Effector CD4-positive, alpha-beta T cell (primary cell): ENCODE data around the gene GLIS1.

Experiments
- DNase-seq: peaks from one replicate; pipeline ENCODE4 v3.0.0-alpha.2; 2020

Gene GLIS1

DNA sequence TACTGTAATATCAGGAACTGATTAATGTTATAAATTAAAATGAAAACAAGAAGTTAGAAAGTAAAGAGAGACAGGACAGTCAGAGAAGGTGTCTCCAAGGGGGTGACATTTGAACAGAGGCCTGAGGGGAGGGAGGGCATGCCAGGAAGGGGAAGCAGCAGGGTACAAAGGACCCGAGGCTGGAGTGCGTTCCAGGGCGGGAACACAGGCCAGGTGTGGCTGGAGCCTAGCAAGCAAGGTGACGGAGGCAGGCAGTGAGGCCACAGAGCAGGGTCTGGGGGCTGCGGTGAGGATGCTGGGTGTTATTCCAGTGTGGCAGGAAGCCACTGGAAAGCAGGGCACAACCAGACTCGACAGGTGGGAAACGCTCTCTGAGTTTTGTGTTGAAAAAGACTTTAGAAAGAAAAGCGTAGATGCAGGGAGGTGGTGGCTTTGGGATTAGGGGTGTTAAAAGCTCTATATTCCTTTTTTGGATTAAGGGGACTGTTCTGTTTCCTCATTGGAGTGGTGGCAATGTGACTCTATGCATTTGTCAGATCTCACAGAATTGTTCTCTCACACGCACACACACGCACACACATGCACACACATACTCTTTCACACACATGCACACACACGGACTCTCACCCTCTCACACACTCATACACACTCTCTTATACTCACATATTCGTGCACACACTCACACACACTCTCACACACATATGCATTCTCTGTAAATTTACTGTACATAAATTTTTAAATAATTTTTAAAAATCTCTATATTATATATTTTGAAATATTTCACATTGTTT, 124.5 kb downstream of the GLIS1 start:
- no peak for DNase-seq

DNA sequence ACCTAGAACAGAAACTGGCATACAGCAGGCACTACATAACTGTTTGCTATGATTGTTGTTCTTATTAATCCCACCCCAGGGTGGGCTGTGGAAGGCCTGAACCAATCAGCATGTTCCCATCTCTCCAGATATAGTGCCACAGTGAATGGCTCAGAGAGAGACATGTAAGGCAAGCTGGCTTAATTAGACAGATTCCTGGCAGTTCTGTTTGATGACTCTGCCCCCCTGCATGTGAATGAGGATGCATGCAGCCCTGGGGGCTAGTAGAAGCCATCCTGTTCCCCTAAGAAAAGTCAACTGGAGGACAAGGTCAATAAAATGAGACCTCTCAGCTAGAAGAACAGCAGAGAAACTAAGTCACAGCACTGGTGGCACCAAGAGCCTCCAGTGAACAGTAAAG, 130.3 kb downstream of the GLIS1 start:
- no peak for DNase-seq

DNA sequence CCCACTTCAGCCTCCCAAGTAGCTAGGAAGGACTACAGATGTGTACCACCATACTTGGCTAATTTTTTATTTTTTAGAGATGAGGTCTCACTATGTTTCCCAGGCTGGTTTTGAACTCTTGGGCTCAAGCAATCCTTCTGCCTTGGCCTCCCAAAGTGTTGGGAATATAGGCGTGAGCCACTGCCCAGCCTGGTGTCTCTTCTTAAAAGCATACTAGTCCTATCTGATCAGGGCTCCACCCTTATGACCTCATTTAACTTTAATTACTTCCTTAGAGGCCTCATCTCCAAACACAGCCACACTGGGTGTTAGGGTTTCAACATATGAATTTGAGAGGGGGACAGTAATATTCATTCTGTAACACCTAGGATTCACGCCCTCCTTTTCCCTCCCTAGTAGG, 130.9 kb downstream of the GLIS1 start:
- DNase-seq, result no peak

DNA sequence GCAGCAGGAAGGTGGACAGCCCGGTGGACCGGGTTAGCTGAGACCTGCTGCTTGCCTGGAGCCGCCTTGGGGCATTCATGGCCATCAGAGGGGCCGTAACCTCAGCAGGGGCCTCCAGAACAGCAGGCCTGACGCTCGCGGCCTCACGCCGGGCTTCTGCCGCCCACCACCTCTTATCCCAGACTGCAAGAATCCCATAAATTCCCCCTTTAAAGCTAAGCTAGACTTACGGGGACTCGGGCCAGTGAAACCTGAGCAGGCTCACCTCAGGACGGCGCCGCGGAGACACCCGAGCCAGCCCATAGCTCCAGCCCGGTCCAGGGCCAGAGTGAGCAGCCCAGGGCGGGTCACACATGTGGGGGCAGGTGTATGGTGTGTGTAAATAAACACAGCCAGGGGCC, 132.3 kb downstream of the GLIS1 start:
- DNase-seq, result no peak

DNA sequence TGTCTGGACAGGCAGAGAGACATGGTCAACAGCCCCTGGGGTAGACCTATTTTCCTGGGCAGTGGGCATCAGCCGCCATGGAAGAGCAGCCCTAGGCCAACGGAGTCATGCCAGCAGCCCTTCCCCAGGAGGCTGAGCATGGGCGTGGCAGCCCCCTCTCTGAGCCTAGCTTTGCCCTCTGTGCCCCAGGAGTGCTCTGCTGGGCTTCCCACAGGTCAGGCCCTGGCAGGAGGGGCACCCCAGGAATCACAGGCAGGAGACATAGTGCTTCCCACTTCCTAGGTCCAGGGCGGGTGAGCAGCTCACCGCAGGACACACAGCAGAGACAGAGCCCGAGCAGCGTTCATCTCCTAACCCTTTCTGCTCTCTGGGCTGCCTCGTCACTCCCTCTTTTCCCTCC, 132.8 kb downstream of the GLIS1 start:
- no peak for DNase-seq

DNA sequence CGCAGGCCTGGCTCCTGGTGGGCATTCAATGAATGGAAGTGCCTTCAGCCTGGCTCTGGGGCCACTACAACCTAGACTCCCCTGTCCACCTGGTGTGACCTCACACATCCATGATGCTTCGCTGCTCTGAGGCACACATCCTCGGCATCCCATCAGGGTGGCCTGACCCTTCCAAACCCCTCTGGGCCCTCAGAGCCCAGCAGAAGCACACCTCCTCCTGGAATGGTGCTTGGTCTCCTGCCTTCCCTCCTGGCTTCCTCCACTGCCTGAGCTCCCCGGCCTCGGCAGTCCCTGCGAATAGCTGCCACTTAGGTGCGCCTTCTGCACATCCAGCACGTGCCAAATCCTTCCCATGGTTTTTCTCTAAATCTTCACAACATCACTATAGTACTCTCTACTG, 133.8 kb downstream of the GLIS1 start:
- DNase-seq, result no peak

DNA sequence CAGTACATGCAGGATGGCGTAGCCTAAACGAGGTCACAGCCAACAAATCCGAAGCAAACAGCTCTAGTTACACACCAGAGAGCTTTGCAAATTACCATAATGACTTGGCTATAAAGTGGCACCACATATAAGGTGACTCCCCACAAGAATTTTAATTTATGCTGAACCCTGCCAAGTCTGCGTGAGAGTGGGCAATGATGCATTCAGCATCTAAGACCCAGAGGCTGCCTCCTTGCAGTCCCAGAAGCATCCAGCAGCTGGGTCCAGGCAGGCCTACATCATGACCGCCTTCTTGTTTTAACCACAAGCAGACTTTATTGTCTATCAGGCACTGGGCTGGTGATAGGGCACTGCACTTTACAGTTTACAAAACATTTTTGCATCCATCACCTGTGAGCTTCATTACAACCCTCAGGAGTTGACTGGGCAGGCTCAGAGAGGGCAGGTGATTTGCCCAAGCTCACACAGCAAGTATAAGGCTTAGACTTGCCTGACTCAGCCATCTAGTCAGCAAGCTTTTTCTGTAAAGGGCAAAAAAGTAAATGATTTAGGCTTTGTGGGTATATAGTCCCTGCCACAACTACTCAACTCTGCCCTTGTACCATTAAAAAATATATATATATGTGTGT, 134.6 kb downstream of the GLIS1 start:
- DNase-seq, result no peak

DNA sequence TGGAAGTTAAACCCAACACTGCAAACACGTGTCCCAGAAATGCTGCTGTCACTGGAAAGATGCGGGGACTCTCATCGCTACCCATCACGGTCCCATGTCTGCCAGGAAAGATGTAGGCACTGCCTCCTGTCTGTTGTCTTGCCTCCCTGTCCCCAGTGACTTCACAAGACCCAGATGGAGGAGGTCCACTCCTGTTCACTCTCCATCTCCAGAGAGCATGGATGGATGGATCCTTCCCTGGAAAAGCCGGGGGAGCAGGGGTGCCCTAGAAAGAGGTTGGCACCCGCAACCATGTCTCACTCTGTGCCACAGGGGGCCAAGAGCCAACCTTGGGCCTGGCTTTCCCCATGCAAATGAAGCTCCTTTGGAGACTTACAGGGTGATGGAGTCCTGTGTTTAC, 135.5 kb downstream of the GLIS1 start:
- DNase-seq, result no peak

DNA sequence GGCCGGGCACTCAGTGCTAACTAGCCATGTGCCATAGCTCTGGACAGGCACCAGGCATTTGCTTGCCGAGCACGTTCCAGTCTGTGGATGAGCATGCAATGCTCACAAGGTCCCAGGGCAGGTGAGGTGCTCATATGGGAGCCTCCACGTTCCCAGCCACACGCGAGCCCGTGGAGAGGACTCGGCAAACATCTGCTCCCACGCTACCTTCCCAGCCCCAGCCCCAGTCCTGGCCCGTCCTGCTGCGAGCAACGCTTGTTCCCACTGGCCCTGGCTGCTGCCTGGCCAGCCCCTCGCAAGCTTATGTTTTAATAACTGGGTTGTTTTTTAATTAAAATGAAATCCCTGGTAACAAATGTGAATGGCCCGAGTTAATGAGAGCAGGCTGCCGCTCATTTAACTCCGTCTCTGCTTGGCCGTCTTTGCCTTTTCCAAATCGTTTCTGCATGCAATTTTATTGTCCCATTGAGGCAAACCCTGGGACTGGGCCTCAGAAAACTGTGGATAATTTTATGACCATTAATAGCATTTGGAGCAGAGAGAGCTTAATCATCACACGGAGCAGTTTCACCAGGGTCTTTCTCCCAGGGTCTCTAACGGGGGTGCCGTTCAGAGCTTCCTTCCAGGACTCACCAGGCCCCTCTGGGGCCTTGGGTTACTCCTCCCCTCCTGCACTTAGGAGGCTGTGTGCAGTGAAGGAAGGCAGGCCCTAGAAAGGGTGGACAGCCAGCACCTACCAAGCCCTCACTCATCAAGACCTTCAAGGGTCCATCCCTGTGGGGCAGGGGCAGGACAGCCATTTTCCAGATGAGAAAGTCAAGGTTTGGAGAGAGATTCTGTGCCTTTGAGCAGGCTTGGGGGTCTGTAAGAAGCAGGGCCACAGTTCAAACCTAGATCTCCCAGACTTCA, 136.8 kb downstream of the GLIS1 start:
- DNase-seq, result no peak

DNA sequence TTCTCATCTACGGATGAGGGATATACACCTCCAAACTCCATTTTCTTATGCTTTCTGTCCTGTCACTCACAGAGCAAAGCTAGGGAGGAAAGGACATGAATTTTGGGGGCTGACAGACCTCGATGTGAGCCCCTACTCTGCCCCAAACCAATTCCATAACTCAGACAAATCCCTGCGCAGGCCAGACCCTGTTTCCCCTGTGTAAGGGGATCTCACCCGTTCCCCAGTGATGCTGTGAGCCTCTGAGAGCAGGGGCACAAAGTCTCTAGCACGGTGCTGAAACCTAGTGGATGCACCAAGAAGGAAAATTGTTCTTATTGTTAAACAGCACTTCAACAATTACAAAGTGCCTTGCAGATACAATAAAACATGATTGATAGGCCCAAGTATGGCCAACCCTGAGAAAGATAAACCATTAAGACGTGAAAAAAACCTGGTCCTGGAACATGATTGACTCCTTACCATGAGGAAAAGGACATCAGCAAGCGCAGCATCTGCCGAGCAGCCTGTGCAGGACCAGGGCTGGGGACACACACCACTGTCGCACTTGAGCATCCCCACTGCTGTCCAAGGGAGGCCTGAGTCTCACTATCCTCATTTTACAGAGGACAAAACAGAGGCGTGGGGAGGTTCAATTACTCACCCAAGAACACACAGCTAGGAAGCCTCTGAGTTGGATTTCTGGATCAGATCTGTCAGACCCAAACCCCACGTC, 137.8 kb downstream of the GLIS1 start:
- DNase-seq, result no peak

DNA sequence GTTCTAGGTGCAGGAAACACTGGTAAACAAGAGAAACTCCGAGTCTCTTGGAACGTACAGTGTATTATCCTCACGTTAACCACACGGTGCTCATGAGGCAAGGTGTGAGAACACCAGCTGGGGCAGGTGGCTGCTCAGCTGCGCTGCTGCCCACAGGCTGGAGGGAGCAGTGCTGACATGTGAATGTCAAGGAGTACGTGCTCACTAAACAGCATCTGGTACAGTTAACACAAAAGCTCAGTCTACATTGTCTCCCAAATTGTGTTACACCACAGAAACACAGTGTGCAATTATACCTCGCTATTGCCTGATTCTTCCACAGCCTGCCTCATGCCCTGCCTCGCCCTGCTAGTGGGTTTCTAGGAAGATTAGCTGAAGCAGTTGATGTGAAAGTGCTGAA, 138.4 kb downstream of the GLIS1 start:
- DNase-seq, result no peak

DNA sequence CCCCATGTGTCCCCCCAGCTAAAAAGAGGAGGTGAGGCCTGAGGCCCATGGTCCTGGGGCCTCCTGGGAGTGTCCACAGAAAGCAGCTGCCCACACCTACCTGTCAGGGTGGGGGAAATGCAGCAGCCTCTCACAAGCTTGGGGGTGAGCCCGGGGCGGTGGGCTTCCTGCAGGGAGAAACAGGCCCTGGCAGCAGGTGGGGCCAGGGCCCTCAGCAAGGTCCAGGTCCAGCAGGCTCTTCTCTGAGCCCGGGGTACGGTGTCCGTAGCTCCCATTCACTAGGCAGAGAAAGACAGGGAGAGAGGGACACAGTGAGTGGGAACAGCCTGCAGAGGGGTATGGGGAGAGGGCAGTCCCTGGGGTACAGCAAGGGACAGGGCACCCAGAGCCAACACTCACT, 139.0 kb downstream of the GLIS1 start:
- no peak for DNase-seq

DNA sequence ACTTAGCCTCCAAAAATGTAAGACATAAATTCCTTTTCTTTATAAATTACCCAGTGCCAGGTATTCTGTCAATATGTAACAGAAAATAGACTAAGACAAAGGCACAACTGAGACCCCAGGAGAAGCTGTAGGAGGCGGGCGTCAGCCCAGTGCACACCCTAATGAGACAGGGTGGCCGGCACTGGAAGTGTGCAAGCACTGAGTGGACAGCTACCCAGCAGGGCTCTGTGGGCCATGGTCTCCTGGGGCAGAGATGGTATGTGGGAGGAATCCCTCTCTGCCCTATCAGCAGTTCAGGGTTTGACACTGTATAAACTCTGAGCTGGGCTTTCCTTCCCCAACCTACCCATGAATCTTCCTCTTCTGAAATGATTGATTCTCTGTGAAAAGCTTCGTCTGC, 139.5 kb downstream of the GLIS1 start:
- DNase-seq, result no peak

DNA sequence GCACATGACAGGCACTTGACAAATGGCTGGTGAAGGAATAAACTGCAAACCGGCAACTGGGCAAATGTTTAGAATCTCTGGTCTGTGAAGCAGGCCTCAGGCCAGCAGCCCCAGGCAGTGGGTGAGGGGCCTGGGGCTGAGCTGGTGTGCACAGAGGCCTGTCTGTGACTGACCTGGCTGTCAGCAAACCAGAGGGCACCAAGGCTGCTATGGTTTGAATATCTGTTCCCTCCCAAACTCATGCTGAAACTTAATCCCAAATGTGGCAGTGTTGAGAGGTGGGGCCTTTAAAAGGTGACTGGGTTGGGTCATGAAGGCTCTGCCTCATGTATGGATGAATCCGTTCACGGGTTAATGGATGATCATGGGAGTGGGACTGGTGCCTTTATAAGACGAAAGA, 140.0 kb downstream of the GLIS1 start:
- no peak for DNase-seq

DNA sequence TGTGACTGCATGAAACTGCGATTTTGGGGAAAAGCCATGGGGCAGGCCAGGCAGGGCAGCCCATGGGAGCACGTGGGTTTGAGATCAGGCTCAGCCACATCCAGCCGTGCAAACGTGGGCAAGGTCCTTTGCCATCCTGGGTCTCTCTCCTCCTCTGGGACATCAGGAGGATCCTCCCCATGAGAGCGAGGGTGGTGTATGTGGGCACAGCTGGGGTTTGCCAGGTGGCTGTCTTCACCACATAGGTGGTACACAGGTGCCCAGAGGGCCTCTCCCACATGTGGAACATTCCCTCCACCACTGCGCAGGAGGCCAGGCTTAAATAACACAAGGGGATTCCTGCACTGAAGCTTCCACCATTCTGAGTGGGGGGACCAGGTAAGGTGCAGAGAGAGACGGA, 143.1 kb downstream of the GLIS1 start:
- no peak for DNase-seq

DNA sequence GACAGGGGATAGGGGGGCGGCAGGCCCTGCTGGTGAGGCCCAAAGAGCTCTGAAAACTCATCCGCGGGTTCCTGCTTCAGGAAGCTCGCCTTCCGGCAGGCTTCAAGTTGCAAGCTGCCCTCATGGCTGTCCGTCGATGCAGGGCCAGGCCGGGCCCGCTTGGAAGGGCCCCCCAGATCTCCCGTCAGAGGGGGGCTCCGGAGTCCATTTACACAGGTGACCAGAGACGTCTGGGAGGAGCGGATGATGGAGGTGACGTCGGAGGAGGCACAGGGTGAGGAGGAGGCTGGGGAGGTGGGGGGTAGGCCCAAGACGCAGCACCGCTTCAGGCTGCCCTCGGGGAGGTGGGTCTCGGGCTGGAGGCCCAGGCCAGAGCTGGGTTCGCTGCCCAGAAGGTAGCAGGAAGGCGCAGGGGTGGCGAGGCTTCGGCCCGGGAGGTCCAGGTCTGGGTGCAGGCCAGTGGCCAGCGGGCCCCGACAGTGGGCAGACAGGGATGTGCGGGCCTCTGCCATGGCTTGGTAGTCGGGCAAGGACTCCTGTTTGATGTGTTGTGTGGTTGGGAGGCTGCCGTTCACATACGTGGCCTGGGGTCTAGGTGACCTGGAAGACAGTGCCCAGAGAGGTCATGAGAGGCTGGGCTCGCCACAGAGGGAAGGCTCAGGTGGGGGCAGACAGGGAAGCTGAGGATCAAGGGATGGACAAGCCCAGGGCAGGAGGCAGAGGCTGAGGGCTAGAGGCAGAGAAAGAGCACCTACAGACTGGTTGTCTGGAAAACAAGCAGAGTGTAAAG, 144.4 kb downstream of the GLIS1 start:
- no peak for DNase-seq

DNA sequence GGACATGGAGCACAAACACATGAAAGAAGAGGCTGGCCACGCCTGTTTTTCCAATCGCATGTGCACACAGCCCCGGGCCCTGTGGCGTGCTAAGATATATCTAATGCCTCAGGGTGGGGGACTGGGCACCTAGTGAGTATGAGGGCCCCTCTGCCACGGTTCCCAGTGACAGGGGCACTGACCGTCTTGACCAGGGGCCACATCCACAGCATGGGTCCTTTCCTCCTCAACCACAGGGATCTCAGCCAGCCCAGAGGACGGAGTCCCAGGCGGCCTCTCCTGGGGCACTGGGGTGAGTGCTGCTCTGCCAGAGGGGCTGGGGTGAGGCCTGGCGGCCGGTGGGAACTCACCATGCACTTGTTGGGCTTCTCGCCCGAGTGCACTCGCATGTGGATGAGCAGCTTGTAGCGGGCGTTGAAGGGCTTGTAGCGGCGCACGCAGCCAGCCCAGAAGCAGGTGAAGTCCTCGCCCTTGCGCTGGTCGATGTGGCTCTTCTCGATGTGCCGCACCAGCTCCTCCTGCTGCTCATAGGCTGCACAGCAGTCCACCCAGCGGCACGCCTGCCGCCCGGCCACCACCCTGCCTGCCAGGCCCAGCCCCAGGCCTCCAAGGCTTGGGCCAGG, 145.1 kb downstream of the GLIS1 start:
- DNase-seq, result no peak

DNA sequence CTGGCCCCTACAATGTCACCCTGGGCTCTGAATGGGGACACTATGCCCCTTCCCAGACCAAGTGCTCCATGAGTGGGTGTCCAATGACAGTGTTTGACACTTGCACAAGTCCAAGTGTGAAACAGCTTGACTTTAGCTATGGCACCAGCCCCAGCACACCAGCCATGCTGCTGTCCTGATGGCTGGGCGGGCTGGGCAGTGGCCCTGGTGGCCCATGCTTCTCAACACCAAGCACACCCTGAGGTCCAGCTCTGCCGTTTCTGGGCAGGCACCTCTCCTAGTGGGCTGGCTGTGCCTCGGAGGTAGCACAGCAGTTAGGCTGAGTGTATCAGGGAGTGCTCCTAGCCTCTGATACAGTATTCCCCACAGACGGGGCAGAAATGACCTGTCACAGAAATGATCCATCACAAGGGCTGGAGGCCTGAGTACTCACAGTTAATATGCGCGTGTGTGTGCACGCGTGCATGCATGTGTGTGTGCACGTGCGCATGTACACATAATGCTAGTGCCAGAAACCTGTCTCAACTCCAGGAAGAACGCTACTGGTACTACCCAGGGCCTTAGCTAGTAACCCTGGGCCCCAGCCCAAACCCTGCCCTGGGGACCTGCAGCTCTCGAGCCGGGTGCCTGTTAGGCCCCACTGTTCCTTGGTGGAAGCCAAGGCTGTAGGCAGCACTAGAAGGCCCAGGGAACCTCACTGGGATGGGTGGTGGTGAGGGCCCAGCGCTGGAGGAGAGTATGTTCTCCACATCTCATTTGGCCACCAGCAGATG, 145.8 kb downstream of the GLIS1 start:
- DNase-seq, result no peak

DNA sequence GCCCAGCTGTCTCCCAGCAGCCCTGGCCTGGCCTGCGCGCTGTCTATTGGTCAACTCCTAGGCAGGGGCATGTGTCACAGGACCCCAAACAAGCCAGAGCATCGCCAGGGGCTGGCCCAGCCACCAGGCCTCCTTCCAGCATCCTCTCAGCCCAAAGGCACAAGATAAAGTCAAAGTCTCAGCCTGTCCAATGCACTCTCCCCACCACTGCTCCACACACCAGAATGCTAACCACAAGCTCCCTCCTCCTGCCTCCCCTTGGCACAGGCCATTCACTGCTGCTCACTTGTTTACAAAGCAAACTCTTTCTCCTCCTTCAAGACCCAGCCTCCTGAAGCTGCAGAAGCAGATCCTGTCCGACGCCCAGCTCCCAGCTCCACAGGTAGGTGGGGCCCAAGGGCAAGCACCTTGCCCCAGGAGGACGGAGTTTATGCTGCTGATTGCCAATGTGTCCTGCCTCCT, 146.4 kb downstream of the GLIS1 start:
- DNase-seq, result no peak

DNA sequence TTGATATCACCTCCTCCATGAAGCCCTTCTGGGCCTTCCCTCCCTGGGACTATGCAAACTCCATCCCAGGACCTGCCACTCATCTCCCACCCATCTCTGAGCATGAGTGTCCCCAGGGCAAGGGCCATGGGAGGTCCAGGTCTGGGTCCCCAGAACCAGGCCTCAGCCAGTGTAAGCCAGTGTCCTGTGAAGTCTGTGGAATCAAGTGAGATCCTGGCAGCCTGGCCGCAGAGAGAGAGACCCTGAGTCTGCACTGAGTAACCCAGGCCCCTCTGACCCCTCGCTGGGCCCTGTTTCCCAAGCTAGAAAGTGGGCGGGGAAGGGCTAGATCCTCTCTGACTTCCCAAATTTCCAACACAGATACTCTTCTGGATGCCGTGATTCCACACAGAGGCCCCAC, 147.0 kb downstream of the GLIS1 start:
- DNase-seq, result no peak
